ENCODE measurements around the gene OASL. TPM values are rescaled to one million over a fixed set of nuclear protein-coding genes. Genes with fewer than 3 reads are reported as not detected.

The OASL gene
- polyA plus RNA-seq, 3 donors = 9.9 to 14.9 (median 13.4) TPM

DNA sequence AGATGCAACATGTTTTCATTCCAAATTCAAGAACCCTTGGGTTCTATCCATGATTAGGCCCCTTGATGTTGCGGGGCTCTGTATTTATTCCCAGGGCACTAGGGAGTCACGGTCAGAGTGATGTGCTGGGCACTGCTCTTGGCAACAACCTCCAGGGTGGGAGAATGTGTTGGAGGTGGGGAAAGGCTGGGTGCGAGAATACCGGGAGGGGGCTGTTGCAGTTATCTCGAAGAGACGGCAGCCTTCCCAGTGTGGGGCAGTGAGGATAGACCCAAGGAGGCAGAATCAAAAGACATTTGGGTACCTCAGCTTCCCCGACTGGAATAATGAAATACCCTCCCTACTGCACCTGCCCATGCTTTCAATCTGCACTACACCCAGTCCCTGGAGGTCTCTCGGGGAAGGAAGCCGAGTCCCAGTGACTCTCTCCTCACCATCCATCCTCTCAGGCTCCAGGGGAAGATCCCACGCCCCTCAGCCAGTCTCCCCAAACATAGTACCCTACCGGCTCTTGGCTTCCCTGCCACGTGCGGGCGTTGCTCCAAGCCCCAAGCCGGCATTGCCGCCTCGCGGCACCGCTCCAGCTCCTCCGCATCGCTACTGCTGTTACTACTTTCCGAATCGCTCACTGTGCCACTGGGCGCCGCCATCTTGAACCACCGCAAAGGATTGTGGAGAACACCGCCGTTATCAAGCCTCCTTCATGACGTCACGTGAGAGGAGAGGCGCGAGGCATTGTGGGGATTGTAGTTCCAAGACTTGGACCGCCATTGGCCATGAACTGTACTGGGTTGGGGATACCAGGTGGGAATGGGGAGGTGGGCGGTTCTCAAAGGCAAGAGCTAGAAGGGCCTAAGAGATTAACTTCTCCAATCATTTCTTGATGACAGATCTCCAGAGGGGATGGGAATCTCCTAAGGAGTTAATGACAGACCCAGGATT is 22.9 kb downstream of the OASL start, which contains the start of gene C12orf43:
TSS of gene C12orf43 (minus strand) at position 663 of the 942 bp plus-strand sequence. CDS start at position 650, 13 bp downstream.
- peaks cover 0 to 6% (median 3%) of the 10 kb centered on the region in 7 donors for H3K9me3 Mint-ChIP-seq
- peaks cover 7 to 8% of the 10 kb centered on the region in 2 donors for H3K4me1 ChIP-seq (ENCODE audit: control insufficient read depth in 1 of 2, insufficient read depth in 2 of 2, low read length in 2 of 2)
- peaks cover 10 to 22% of the 10 kb centered on the region in 2 donors for H3K36me3 ChIP-seq (replicated peaks in 1 of 2; ENCODE audit: control insufficient read depth in 1 of 2, insufficient read depth in 2 of 2, low read length in 2 of 2)
- H3K79me2 ChIP-seq (ENCODE audit: insufficient read depth, low read length) = peaks cover 12% of the 10 kb centered on the region
- peak within 1 kb of the TSS; percentile 93 to 97 (median 96) for H3K27ac Mint-ChIP-seq
- no peaks in the 10 kb centered on the region for H4K20me1 ChIP-seq (ENCODE audit: insufficient read depth, low read length)
- peaks cover 0 to 2% (median 0%) of the 10 kb centered on the region in 3 donors for H3K27me3 Mint-ChIP-seq (ENCODE audit: low read depth in 3 of 3)
- H3K9ac ChIP-seq (ENCODE audit: insufficient read depth, low read length, poor library complexity, severe bottlenecking) = peak within 1 kb of the TSS; percentile 75
- peak within 1 kb of the TSS; percentile 73 to 83 for H3K27ac ChIP-seq (ENCODE audit: low read depth in 1 of 2, low read length in 2 of 2)
- H3K4me1 Mint-ChIP-seq = peaks cover 13% of the 10 kb centered on the region
- no peaks in the 10 kb centered on the region for H3K27me3 ChIP-seq (ENCODE audit: control insufficient read depth in 2 of 2, insufficient read depth in 2 of 2, low read length in 2 of 2)
- H3K4me3 ChIP-seq (replicated peaks in 1 of 3; ENCODE audit: low read depth in 2 of 3, low read length in 3 of 3) = peak within 1 kb of the TSS; percentile 84 to 91 (median 89)
- 1% methylated on average over 30 of the region's 34 CpGs for WGBS (ENCODE audit: insufficient coverage)
- DNase-seq = peak; percentile 83 to 91 (median 90)
- peak within 1 kb of the TSS; percentile 81 for H2AFZ ChIP-seq (ENCODE audit: insufficient read depth, low read depth, low read length, poor library complexity, severe bottlenecking)
- no peaks in the 10 kb centered on the region for H3K9me3 ChIP-seq (replicated peaks in 1 of 2; ENCODE audit: control insufficient read depth in 1 of 2, insufficient read depth in 1 of 2, low read length in 2 of 2)
- TF ChIP-seq, protein P1, sequence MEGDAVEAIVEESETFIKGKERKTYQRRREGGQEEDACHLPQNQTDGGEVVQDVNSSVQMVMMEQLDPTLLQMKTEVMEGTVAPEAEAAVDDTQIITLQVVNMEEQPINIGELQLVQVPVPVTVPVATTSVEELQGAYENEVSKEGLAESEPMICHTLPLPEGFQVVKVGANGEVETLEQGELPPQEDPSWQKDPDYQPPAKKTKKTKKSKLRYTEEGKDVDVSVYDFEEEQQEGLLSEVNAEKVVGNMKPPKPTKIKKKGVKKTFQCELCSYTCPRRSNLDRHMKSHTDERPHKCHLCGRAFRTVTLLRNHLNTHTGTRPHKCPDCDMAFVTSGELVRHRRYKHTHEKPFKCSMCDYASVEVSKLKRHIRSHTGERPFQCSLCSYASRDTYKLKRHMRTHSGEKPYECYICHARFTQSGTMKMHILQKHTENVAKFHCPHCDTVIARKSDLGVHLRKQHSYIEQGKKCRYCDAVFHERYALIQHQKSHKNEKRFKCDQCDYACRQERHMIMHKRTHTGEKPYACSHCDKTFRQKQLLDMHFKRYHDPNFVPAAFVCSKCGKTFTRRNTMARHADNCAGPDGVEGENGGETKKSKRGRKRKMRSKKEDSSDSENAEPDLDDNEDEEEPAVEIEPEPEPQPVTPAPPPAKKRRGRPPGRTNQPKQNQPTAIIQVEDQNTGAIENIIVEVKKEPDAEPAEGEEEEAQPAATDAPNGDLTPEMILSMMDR (IDR thresholded peaks at IDR 0.05) = no peak
- H3K36me3 Mint-ChIP-seq = peaks cover 24 to 30% of the 10 kb centered on the region in 2 donors
- intact Hi-C loops (cut with micrococcal nuclease) = loop anchor here in 1 of 2 donors (5.0 kb wide), 1 partner anchor 46 kb away; no protein-coding TSS in a partner anchor
- peak within 1 kb of the TSS; percentile 75 for H3K4me2 ChIP-seq (replicated peaks; ENCODE audit: extremely low read depth, low read length, poor library complexity, severe bottlenecking)
- peak within 1 kb of the TSS; percentile 97 to 99 for H3K4me3 Mint-ChIP-seq

DNA sequence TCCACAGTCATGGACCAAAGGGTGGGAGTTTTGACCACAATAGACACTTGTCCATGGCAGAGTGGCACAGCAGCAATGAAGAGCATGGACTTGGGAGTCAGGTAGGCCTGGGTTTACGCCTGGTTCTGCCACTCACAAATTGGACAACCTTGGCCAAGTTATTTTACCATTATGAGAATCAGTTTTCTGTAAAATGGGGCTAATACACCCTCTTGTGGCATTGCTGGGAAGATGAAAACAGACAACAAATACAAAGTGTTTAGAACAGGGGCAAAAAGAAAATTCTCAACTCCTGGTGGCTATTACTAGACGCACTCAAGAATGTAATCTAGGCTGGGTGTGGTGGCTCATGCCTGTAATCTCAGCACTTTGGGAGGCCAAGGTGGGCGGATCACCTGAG is 25.3 kb downstream of the OASL start:
- 90% methylated on average over 2 of the region's 3 CpGs for WGBS (ENCODE audit: insufficient coverage)
- peaks cover 12% of the 10 kb centered on the region for H3K79me2 ChIP-seq (ENCODE audit: insufficient read depth, low read length)
- H3K4me2 ChIP-seq (replicated peaks; ENCODE audit: extremely low read depth, low read length, poor library complexity, severe bottlenecking) = no peak overlapping the region
- peaks cover 7 to 8% of the 10 kb centered on the region in 2 donors for H3K4me1 ChIP-seq (ENCODE audit: control insufficient read depth in 1 of 2, insufficient read depth in 2 of 2, low read length in 2 of 2)
- H3K4me3 ChIP-seq (replicated peaks in 1 of 3; ENCODE audit: low read depth in 2 of 3, low read length in 3 of 3) = no peak overlapping the region
- Mint-ChIP-seq H3K27ac (no peak overlapping the region), H3K9me3 (peaks cover 0 to 2% (median under 1%) of the 10 kb centered on the region in 7 donors), H3K4me3 (no peak overlapping the region), H3K4me1 (peaks cover 11% of the 10 kb centered on the region), H3K27me3 (ENCODE audit: low read depth in 3 of 3) (no peaks in the 10 kb centered on the region), H3K36me3 (peaks cover 36 to 37% of the 10 kb centered on the region in 2 donors)
- no peaks in the 10 kb centered on the region for H3K27me3 ChIP-seq (ENCODE audit: control insufficient read depth in 2 of 2, insufficient read depth in 2 of 2, low read length in 2 of 2)
- H2AFZ ChIP-seq (ENCODE audit: insufficient read depth, low read depth, low read length, poor library complexity, severe bottlenecking) = no peak overlapping the region
- intact Hi-C loops (cut with micrococcal nuclease) = loop anchor here in 1 of 2 donors (5.0 kb wide), 1 partner anchor 34 kb away; no protein-coding TSS in a partner anchor
- no peaks in the 10 kb centered on the region for H4K20me1 ChIP-seq (ENCODE audit: insufficient read depth, low read length)
- no peak overlapping the region for H3K9ac ChIP-seq (ENCODE audit: insufficient read depth, low read length, poor library complexity, severe bottlenecking)
- peaks cover 26 to 33% of the 10 kb centered on the region in 2 donors for H3K36me3 ChIP-seq (replicated peaks in 1 of 2; ENCODE audit: control insufficient read depth in 1 of 2, insufficient read depth in 2 of 2, low read length in 2 of 2)
- no peaks in the 10 kb centered on the region for H3K9me3 ChIP-seq (replicated peaks in 1 of 2; ENCODE audit: control insufficient read depth in 1 of 2, insufficient read depth in 1 of 2, low read length in 2 of 2)
- TF ChIP-seq, protein P1 (IDR thresholded peaks at IDR 0.05) = no peak
- no peak overlapping the region for H3K27ac ChIP-seq (ENCODE audit: low read depth in 1 of 2, low read length in 2 of 2)
- no peak for DNase-seq

Measured in CD14-positive monocyte (primary cell).